ENCODE data around the gene CHRD.

The CHRD gene

DNA sequence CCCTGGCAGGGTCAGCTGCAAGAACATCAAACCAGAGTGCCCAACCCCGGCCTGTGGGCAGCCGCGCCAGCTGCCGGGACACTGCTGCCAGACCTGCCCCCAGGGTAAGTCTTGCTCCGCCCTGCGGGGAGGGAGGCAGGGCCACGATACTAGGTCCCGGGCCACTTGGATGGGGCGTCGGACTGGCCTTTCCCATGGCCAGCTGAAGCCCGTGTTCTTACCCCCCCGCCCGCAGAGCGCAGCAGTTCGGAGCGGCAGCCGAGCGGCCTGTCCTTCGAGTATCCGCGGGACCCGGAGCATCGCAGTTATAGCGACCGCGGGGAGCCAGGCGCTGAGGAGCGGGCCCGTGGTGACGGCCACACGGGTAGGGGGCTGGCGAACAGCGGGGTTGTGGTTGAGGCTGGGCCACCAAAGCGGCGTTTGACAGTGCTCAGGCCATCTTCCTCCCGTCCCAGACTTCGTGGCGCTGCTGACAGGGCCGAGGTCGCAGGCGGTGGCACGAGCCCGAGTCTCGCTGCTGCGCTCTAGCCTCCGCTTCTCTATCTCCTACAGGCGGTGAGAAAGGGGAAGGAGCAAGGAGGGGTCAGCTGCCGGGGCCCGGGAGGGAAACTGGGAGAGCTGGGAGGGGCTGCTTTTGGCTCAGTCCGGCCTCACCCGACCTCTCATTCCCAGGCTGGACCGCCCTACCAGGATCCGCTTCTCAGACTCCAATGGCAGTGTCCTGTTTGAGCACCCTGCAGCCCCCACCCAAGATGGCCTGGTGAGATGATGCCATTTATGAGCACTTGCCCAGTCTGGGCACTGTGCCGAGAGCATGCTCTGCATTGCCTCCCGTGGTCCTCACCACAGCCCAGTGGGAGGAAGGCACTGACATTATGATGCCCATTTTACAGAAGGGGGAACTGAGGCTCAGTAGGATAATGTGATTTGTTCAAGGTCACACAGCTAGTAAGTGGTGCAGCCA is 1.7 kb downstream of the CHRD start:
- DNase-seq: peak in 1 of 14 donors; percentile 47

DNA sequence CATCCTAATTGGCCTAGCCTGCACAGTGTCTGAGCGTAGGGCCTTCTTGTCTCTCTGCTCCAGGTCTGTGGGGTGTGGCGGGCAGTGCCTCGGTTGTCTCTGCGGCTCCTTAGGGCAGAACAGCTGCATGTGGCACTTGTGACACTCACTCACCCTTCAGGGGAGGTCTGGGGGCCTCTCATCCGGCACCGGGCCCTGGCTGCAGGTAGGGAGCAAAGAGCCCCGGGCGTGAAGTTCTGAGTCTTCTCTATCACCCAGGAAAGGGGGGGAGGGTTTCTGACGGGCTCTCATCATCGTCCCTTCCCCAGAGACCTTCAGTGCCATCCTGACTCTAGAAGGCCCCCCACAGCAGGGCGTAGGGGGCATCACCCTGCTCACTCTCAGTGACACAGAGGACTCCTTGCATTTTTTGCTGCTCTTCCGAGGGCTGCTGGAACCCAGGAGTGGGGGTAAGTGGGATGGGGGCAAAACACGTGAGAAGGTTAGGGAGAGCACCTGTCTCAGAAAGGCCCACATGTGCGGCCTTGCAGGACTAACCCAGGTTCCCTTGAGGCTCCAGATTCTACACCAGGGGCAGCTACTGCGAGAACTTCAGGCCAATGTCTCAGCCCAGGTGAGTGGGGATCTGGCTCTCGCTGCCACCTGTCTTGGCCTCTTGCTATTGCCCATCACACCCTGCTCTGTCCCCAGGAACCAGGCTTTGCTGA is 2.6 kb downstream of the CHRD start:
- DNase-seq: no peak

DNA sequence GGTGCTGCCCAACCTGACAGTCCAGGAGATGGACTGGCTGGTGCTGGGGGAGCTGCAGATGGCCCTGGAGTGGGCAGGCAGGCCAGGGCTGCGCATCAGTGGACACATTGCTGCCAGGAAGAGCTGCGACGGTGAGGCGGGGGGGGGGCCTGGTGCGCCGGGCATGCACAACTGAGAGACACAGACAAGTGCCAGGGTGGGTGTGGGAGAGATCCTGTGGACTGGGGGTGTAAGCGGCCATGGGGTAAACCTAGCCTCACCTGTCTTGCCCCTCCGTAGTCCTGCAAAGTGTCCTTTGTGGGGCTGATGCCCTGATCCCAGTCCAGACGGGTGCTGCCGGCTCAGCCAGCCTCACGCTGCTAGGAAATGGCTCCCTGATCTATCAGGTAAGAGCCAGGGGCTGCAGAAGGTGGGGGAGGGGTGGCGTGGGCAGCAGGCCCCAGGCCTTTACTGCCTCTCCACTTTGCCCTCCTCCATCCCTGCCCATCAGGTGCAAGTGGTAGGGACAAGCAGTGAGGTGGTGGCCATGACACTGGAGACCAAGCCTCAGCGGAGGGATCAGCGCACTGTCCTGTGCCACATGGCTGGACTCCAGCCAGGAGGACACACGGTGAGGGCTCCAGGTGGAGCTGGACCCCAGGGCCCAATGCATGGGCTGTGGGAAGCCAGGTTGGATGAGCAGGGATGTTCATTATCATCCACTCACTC is 3.3 kb downstream of the CHRD start:
- DNase-seq: peak in 1 of 14 donors; percentile 55

DNA sequence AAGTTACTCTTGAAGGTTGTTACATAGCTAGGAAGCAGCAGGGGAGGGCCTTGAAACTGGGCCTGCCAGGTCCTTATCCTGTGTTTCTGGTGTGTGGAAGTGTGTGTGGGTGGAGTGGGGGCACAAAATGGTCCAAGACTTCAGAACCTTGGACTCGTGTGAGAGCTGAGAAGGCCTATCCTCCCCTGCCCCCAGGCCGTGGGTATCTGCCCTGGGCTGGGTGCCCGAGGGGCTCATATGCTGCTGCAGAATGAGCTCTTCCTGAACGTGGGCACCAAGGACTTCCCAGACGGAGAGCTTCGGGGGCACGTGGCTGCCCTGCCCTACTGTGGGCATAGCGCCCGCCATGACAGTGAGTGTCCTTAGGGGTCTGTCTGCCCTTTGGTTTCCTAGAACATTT is 4.5 kb downstream of the CHRD start:
- no peak for DNase-seq

- no peak for DNase-seq
Observed at GRCh38 chr3:184384856-184385422, 5.1 kb downstream of the CHRD start.

DNA sequence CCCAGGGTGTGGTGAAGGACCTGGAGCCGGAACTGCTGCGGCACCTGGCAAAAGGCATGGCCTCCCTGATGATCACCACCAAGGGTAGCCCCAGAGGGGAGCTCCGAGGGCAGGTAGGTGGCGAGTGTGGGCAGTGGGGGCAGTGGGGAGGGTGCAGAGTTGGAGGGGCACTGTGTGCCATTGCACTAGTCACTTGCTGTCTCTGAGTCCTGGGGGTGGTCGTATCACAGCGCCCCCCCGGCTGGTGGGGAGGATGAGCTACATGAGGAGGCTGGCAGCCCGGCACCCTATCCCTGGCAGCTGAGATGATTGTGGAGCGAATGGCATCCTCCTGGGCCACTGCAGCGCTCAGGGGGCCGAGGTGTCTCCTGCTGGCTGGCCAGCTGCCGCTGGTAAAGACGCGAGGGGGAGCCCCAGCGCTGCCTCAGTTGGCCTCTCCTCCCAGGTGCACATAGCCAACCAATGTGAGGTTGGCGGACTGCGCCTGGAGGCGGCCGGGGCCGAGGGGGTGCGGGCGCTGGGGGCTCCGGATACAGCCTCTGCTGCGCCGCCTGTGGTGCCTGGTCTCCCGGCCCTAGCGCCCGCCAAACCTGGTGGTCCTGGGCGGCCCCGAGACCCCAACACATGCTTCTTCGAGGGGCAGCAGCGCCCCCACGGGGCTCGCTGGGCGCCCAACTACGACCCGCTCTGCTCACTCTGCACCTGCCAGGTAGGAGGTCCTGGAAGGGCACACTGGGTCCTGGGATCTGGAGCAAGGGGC is 6.4 kb downstream of the CHRD start:
- DNase-seq: no peak

GRCh38 chr3:184387174-184387714 is 7.4 kb downstream of the CHRD start:
- no peak for DNase-seq

- no peak for DNase-seq
Observed at GRCh38 chr3:184388164-184388935, 8.5 kb downstream of the CHRD start.

GRCh38 chr3:184388936-184389230 is 9.0 kb downstream of the CHRD start:
- no peak for DNase-seq

- DNase-seq: no peak
Observed at GRCh38 chr3:184389384-184389783, 9.5 kb downstream of the CHRD start.

DNA sequence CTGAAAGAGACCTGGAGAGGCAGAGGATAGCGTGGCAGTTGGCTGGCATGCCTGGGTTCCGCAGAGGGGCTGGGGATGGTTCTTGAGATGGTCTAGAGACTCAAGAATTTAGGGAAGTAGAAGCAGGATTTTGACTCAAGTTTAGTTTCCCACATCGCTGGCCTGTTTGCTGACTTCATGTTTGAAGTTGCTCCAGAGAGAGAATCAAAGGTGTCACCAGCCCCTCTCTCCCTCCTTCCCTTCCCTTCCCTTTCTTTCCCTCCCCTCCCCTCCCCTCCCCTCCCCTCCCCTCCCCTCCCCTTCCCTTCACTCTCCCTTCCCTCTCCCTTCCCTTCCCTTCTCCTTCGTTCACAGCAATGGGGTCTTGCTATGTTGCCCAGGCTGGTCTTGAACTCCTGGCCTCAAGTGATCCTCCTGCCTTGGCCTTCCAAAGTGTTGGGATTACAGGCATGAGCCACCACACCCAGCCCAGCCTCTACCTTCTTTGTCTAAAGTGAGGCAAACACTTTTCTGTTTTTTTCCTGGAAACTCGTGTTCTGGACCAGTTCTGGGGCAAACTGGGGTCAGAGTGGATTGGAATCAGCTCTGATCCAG is 10.2 kb downstream of the CHRD start:
- DNase-seq: no peak

- DNase-seq: no peak
Observed at GRCh38 chr3:184391266-184391665, 11.4 kb downstream of the CHRD start.

DNA sequence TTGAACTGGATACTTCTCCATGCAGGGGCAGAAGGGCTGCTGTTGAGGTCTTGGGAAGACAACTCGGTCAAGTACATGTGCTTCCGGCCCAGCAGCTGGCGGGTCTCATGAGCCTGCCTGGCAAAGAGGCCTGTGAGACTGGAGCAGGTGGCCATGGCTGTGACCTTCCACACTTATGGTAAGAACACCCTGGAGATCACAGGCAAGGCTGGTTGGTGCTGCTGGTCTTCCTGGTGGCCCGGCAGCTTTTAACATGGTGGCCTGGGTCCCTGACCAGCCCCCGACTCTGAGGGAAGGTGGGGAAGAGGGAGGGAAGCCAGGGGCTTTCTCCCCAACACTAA is 15.4 kb downstream of the CHRD start:
- no peak for DNase-seq

DNA sequence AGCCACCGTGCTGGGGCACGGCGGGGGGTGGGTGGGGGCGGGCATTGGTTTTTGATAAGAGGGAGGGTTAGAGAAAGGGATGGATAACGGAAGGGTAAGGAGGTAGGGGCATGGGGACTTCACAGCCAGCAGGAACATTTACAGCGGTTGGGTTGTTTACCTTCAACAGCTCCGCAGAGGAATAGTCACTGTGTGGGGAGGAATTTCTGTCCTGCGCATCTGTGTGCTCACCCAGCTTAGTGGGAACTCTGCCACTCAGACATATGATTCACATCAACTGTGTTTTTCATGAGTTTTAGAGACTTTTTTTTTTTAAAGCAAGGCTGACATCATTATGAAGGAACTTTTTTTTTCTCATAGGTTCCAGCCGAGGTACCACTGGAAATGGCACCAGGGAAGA is 19.6 kb downstream of the CHRD start:
- no peak for DNase-seq

GRCh38 chr3:184405075-184406030 is 25.5 kb downstream of the CHRD start:
- no peak for DNase-seq

GRCh38 chr3:184409331-184409926 is 29.6 kb downstream of the CHRD start:
- DNase-seq: no peak

- DNase-seq: no peak
Observed at GRCh38 chr3:184409946-184410500, 30.2 kb downstream of the CHRD start.

DNA sequence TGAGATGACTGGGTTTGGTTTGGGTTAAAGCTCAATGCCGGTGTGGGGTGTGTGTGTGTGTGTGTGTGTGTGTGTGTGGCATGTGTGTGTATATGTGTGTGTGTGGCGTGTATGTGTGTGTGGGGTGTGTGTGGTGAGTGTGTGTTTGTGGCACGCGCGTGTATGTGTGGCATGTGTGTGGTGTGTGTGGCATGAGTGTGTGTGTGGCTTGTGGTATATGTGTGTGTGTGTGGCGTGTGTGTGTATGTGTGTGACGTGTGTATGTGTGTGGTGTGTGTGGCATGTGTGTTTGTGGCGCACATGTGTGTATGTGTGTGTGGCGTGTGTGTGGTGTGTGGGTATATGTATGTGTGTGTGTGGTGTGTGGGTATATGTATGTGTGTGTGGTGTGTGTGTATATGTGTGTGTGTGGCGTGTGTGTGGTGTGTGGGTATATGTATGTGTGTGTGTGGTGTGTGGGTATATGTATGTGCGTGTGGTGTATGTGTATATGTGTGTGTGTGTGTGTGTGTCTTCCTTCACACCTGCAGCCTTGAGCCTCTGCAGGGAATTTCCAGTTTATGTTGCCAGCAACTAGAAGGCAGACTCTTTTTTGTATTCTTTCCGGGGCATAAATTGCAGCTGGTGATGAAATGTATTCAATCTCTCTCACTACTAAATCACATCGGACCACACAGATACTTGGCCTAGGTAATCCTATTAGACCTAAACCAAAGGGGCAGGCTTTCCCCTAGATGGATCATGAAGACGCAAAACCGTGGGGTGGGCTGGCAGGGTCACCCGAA is 34.8 kb downstream of the CHRD start:
- no peak for DNase-seq
